Esophagus squamous epithelium (tissue), 4 donors: ENCODE data around the gene RCAN2.

Source experiments
- CTCF ChIP-seq, 6 experiments: fragments of 450-650 bp in 4 of 6; fragments of 200-600 bp in 2 of 6; sonication (generic) in 2 of 6; IDR thresholded peaks; one replicate each; pipeline ENCODE4 v1.5.1; 2016 to 2019; ENCODE audit warnings: antibody characterized with exemption in 6 of 6, mild to moderate bottlenecking in 4 of 6, moderate library complexity in 4 of 6
- POLR2A ChIP-seq, 4 donors: fragments of 450-650 bp; IDR thresholded peaks; one replicate each; pipeline ENCODE4 v1.6.1; 2017; ENCODE audit warnings: antibody characterized with exemption in 4 of 4, mild to moderate bottlenecking in 4 of 4, moderate library complexity in 3 of 4

GRCh38 chr6:46411456-46412197, 79.6 kb downstream of the RCAN2 start:
- no peak for TF ChIP-seq CTCF (IDR thresholded peaks at IDR 0.05)
- no peak for TF ChIP-seq POLR2A (IDR thresholded peaks at IDR 0.05)
